ENCODE data around the gene PRRX1. TPM values are rescaled to one million over a fixed set of nuclear protein-coding genes. Genes with fewer than 3 reads are reported as not detected.

The PRRX1 gene
- total RNA-seq, 1 donor from 2014 or later = 74.7 TPM

GRCh38 chr1:170661646-170662411 is 2.1 kb upstream of the PRRX1 start:
- intact Hi-C loops (cut with micrococcal nuclease) = no loop called here
- TF ChIP-seq CTCF (IDR thresholded peaks at IDR 0.05; ENCODE audit: borderline replicate concordance) = peak; percentile 12
- Histone ChIP-seq H3K4me1 (peaks cover 45% of the 10 kb centered on the region), H3K9me3 (replicated peaks) (no peaks in the 10 kb centered on the region), H3K27ac (replicated peaks) (peak overlapping the region; percentile 92), H3K27me3 (ENCODE audit: low read depth) (peaks cover 82% of the 10 kb centered on the region), H3K36me3 (no peaks in the 10 kb centered on the region), H3K4me3 (peak overlapping the region; percentile 82)
- DNase-seq = no peak

GRCh38 chr1:170662561-170663403 is 1.1 kb upstream of the PRRX1 start:
- no peak for TF ChIP-seq CTCF (IDR thresholded peaks at IDR 0.05; ENCODE audit: borderline replicate concordance)
- intact Hi-C loops (cut with micrococcal nuclease) = no loop called here
- Histone ChIP-seq H3K27me3 (ENCODE audit: low read depth) (peaks cover 90% of the 10 kb centered on the region), H3K4me1 (peaks cover 47% of the 10 kb centered on the region), H3K27ac (replicated peaks) (peak overlapping the region; percentile 92), H3K36me3 (no peaks in the 10 kb centered on the region), H3K9me3 (replicated peaks) (no peaks in the 10 kb centered on the region), H3K4me3 (peak overlapping the region; percentile 82)
- DNase-seq = no peak

GRCh38 chr1:170663404-170664092 is 383 bp upstream of the PRRX1 start:
- peak overlapping the region; percentile 82 for H3K4me3 ChIP-seq
- no peak for DNase-seq

GRCh38 chr1:170664828-170665612 is 1.1 kb downstream of the PRRX1 start:
- H3K9me3 ChIP-seq (replicated peaks) = no peaks in the 10 kb centered on the region
- peak overlapping the region; percentile 92 for H3K27ac ChIP-seq (replicated peaks)
- peak; percentile 55 for DNase-seq
- peaks cover 94% of the 10 kb centered on the region for H3K27me3 ChIP-seq (ENCODE audit: low read depth)
- no peaks in the 10 kb centered on the region for H3K36me3 ChIP-seq
- peak overlapping the region; percentile 82 for H3K4me3 ChIP-seq
- TF ChIP-seq CTCF (IDR thresholded peaks at IDR 0.05; ENCODE audit: borderline replicate concordance) = peak; percentile 40
- intact Hi-C loops (cut with micrococcal nuclease) = no loop called here
- H3K4me1 ChIP-seq = peaks cover 47% of the 10 kb centered on the region

More at GRCh38 chr1:170663404-170664092, 383 bp upstream of the PRRX1 start:
- intact Hi-C loops (cut with micrococcal nuclease) = no loop called here
- H3K4me1 ChIP-seq = peaks cover 47% of the 10 kb centered on the region
- peak overlapping the region; percentile 92 for H3K27ac ChIP-seq (replicated peaks)
- no peak for TF ChIP-seq CTCF (IDR thresholded peaks at IDR 0.05; ENCODE audit: borderline replicate concordance)
- no peaks in the 10 kb centered on the region for H3K36me3 ChIP-seq
- peaks cover 94% of the 10 kb centered on the region for H3K27me3 ChIP-seq (ENCODE audit: low read depth)
- H3K9me3 ChIP-seq (replicated peaks) = no peaks in the 10 kb centered on the region
